OCI-LY3 (cell line): ENCODE data around the gene MS4A8.

ENCODE experiments used
- CTCF ChIP-seq: fragments of 200-600, 300-600 bp; sonication (generic); IDR thresholded peaks from 2 replicates; pipeline ENCODE4 v1.5.1; 2014; ENCODE audit warnings: antibody characterized with exemption, low read length, low read depth
- EZH2phosphoT487 ChIP-seq: fragments of 200-600 bp; shearing (Covaris generic); IDR thresholded peaks from 2 replicates; pipeline ENCODE4 v1.6.1; 2018; ENCODE audit warnings: antibody characterized with exemption, mixed run types, low read depth

GRCh38 chr11:60658409-60658808 is 41.0 kb upstream of the MS4A8 start:
- TF ChIP-seq CTCF (no peak), EZH2phosphoT487 (no peak)
